IMR-90 (cell line): ENCODE results near the gene RASL11A. TPM values are rescaled to one million over a fixed set of nuclear protein-coding genes. Genes with fewer than 3 reads are reported as not detected.

Experiments
- ATAC-seq: fragments of 200-7000 bp; cut with Tn5 transposase; 2 replicates; pipeline ENCODE4 v1.9.1; 2020; ENCODE audit warnings: low read depth, mild to moderate bottlenecking, moderate library complexity
- BruUV-seq: library from RNA; stranded (reverse); fragments of 400-500 nt; replicated peaks from 2 replicates; lab custom pipeline; 2021; lab: Mats Ljungman, UMichigan
- CTCF ChIA-PET: fragments of 300-600 bp; formaldehyde crosslinking; extraction: SDS; loops from one replicate; lab custom pipeline; 2021; ENCODE audit warnings: antibody characterized with exemption; lab: Yijun Ruan, JAX
- POLR2A ChIA-PET: fragments of 300-600 bp; sonication (Branson Sonifier 250); formaldehyde crosslinking; loops from one replicate; lab custom pipeline; 2022; ENCODE audit warnings: antibody characterized with exemption; ENCODE audit not compliant: unreplicated experiment; lab: Charles Lee
- DNase-seq: peaks from one replicate; pipeline ENCODE4 v3.0.0; 2013
- H2AFZ ChIP-seq: replicated peaks from 2 replicates; pipeline ENCODE3; 2013; ENCODE audit warnings: low read length, mild to moderate bottlenecking; ENCODE audit not compliant: poor library complexity
- H2AK5ac ChIP-seq: 2 replicates; pipeline ENCODE4 v1.6.1; 2013; ENCODE audit warnings: low read depth, low read length, inconsistent platforms
- H2AK9ac ChIP-seq: replicated peaks from 2 replicates; pipeline ENCODE3; 2013; ENCODE audit warnings: mild to moderate bottlenecking, low read depth, low read length, moderate library complexity; ENCODE audit not compliant: poor library complexity
- H2BK120ac ChIP-seq: 2 replicates; pipeline ENCODE4 v1.6.1; 2013; ENCODE audit warnings: low read depth, low read length, inconsistent platforms
- H2BK15ac ChIP-seq: 3 replicates; pipeline ENCODE4 v1.6.1; 2013; ENCODE audit warnings: low read depth, low read length, inconsistent platforms
- H2BK20ac ChIP-seq: 2 replicates; pipeline ENCODE4 v1.6.1; 2013; ENCODE audit warnings: low read depth, mild to moderate bottlenecking, inconsistent platforms, low read length, moderate library complexity
- H2BK5ac ChIP-seq: 2 replicates; pipeline ENCODE4 v1.6.1; 2013; ENCODE audit warnings: mild to moderate bottlenecking, low read depth, low read length, inconsistent platforms; ENCODE audit not compliant: poor library complexity, severe bottlenecking
- H3K14ac ChIP-seq: replicated peaks from 2 replicates; pipeline ENCODE4 v1.6.1; 2013; ENCODE audit warnings: low read depth, low read length, inconsistent platforms
- H3K18ac ChIP-seq: 2 replicates; pipeline ENCODE4 v1.6.1; 2013; ENCODE audit warnings: low read depth, low read length, control low read depth
- H3K23ac ChIP-seq: 2 replicates; pipeline ENCODE4 v1.6.1; 2013; ENCODE audit warnings: low read depth, low read length, inconsistent platforms
- H3K27ac ChIP-seq: 2 replicates; pipeline ENCODE4 v1.5.1; 2013; ENCODE audit warnings: mild to moderate bottlenecking, control low read depth, low read length; ENCODE audit not compliant: insufficient read depth
- H3K27me3 ChIP-seq: 2 replicates; pipeline ENCODE4 v1.6.1; 2013; ENCODE audit warnings: low read length; ENCODE audit not compliant: control insufficient read depth, insufficient read depth
- H3K36me3 ChIP-seq: 2 replicates; pipeline ENCODE4 v1.6.1; 2013; ENCODE audit warnings: low read length, mixed read lengths; ENCODE audit not compliant: control insufficient read depth, insufficient read depth
- H3K4ac ChIP-seq: 2 replicates; pipeline ENCODE4 v1.6.1; 2013; ENCODE audit warnings: low read depth, low read length, inconsistent platforms
- H3K4me1 ChIP-seq: 2 replicates; pipeline ENCODE4 v1.6.1; 2013; ENCODE audit warnings: low read length, mixed read lengths; ENCODE audit not compliant: control insufficient read depth, insufficient read depth
- H3K4me2 ChIP-seq: 2 replicates; pipeline ENCODE4 v1.6.1; 2013; ENCODE audit warnings: low read depth, mild to moderate bottlenecking, control low read depth, low read length, moderate library complexity
- H3K4me3 ChIP-seq: 2 replicates; pipeline ENCODE4 v1.5.1; 2013; ENCODE audit warnings: low read depth, mild to moderate bottlenecking, control low read depth, low read length, moderate library complexity; ENCODE audit not compliant: insufficient read depth
- H3K56ac ChIP-seq: 2 replicates; pipeline ENCODE4 v1.6.1; 2013; ENCODE audit warnings: low read length, inconsistent platforms; ENCODE audit not compliant: insufficient read depth; ENCODE audit errors: extremely low read depth
- H3K79me1 ChIP-seq, 2 experiments: 2 replicates each; pipeline ENCODE4 v1.6.1; 2013; ENCODE audit warnings: low read length in 2 of 2, inconsistent platforms in 1 of 2, low read depth in 1 of 2
- H3K9ac ChIP-seq: 2 replicates; pipeline ENCODE4 v1.6.1; 2013; ENCODE audit warnings: low read depth, low read length, control low read depth
- H3K9me1 ChIP-seq: 2 replicates; pipeline ENCODE4 v1.6.1; 2013; ENCODE audit warnings: low read length, inconsistent platforms; ENCODE audit not compliant: insufficient read depth
- H3K9me3 ChIP-seq: 2 replicates; pipeline ENCODE4 v1.6.1; 2013; ENCODE audit warnings: low read length; ENCODE audit not compliant: control insufficient read depth, insufficient read depth
- H4K20me1 ChIP-seq: 2 replicates; pipeline ENCODE4 v1.6.1; 2013; ENCODE audit warnings: low read length, inconsistent platforms; ENCODE audit not compliant: insufficient read depth
- H4K5ac ChIP-seq: 2 replicates; pipeline ENCODE4 v1.6.1; 2013; ENCODE audit warnings: mild to moderate bottlenecking, low read depth, low read length, control low read depth
- H4K8ac ChIP-seq, 2 experiments: 2 replicates each; pipeline ENCODE4 v1.6.1; 2013; ENCODE audit warnings: low read depth in 2 of 2, low read length in 2 of 2, control low read depth in 1 of 2, inconsistent platforms in 1 of 2
- H4K91ac ChIP-seq: 2 replicates; pipeline ENCODE4 v1.6.1; 2013; ENCODE audit warnings: low read depth, low read length, inconsistent platforms; ENCODE audit not compliant: insufficient read depth
- BHLHE40 ChIP-seq: fragments of 150-350 bp; IDR thresholded peaks from 2 replicates; pipeline ENCODE4 v1.6.1; 2016; ENCODE audit warnings: mild to moderate bottlenecking, low read depth, low read length
- CHD1 ChIP-seq: IDR thresholded peaks from 2 replicates; pipeline ENCODE4 v1.6.1; 2012; ENCODE audit warnings: low read depth, low read length, improper control_type of control experiment
- MAZ ChIP-seq: IDR thresholded peaks from 2 replicates; pipeline ENCODE4 v1.6.1; 2012; ENCODE audit warnings: low read depth, mild to moderate bottlenecking, low read length, improper control_type of control experiment, moderate library complexity, borderline replicate concordance
- NFE2L2 ChIP-seq: fragments of 150-350 bp; IDR thresholded peaks from 2 replicates; pipeline ENCODE4 v1.6.1; 2016; ENCODE audit warnings: low read depth, mild to moderate bottlenecking, low read length
- RAD21 ChIP-seq: IDR thresholded peaks from 2 replicates; pipeline ENCODE4 v1.6.1; 2012; ENCODE audit warnings: low read length, improper control_type of control experiment
- RCOR1 ChIP-seq: IDR thresholded peaks from 2 replicates; pipeline ENCODE4 v1.6.1; 2012; ENCODE audit warnings: mild to moderate bottlenecking, low read length, improper control_type of control experiment; ENCODE audit not compliant: insufficient replicate concordance
- RFX5 ChIP-seq: IDR thresholded peaks from 2 replicates; pipeline ENCODE4 v1.8.0; 2012; ENCODE audit warnings: low read depth, mild to moderate bottlenecking, low read length, moderate library complexity
- USF2 ChIP-seq: fragments of 150-350 bp; IDR thresholded peaks from 2 replicates; pipeline ENCODE4 v1.6.1; 2017; ENCODE audit warnings: mild to moderate bottlenecking, antibody characterized with exemption, low read length, low read depth
- WGBS, 2 experiments: methylation state at CpG; one replicate each; pipeline versions ENCODE4 v1.1.5 to v1.1.7; 2013; ENCODE audit warnings: missing lambda C conversion rate in 2 of 2; ENCODE audit not compliant: insufficient read length in 1 of 2; ENCODE audit errors: extremely low coverage in 2 of 2; 5-methylcytosine and 5-hydroxymethylcytosine counted together
- dilution Hi-C: fragments of 300-500 bp; cut with HindIII; formaldehyde crosslinking; loops from one replicate; pipeline ENCODE4 v1.14.3; 2018; ENCODE audit warnings: low sequenced_read_pairs; ENCODE audit not compliant: unreplicated experiment
- in situ Hi-C: fragments of 300-500 bp; cut with MboI; formaldehyde crosslinking; loops from 3 replicates; pipeline ENCODE4 v1.14.3; 2019; ENCODE audit warnings: low sequenced_read_pairs, inconsistent platforms, mixed read lengths
- intact Hi-C: fragments of 100-400 bp; cut with micrococcal nuclease; formaldehyde crosslinking; loops from 2 replicates; pipeline ENCODE4 v1.10.0; 2022
- polyA plus RNA-seq, 3 experiments: library from polyadenylated mRNA; depleted of rRNA; stranded (reverse); fragments of >200 nt; gene quantifications; 2 replicates each; pipeline ENCODE4 v1.2.3, GENCODE V29; 2012; ENCODE audit warnings: low replicate concordance in 1 of 3
- total RNA-seq: library from RNA; depleted of rRNA; stranded (reverse); fragments of >200 nt; gene quantifications from 2 replicates; pipeline ENCODE4 v1.2.3, GENCODE V29; 2012

The RASL11A gene
- total and polyA plus RNA-seq, 2 of the 4 experiments (the other 2 are of a cell fraction): 10.4 to 18.5 TPM

GRCh38 chr13:27279506-27279905 lies 8.9 kb downstream of the RASL11A start:
- H2AK5ac ChIP-seq: no peak overlapping the region
- dilution Hi-C loops: no loop called here
- peaks cover 6% of the 10 kb centered on the region for H3K27me3 ChIP-seq
- intact Hi-C loops: no loop called here
- H3K18ac ChIP-seq: no peak overlapping the region
- no peak overlapping the region for H2BK20ac ChIP-seq
- no peaks in the 10 kb centered on the region for H3K79me1 ChIP-seq
- H2BK120ac ChIP-seq: no peak overlapping the region
- no peak overlapping the region for H4K5ac ChIP-seq
- H2AK9ac ChIP-seq: no peak overlapping the region
- no peak overlapping the region for H3K9ac ChIP-seq
- no peak for ATAC-seq
- peaks cover 2% of the 10 kb centered on the region for H3K9me3 ChIP-seq
- H3K4me1 ChIP-seq: peaks cover 5% of the 10 kb centered on the region; the same call in 1 of the 2 replicates
- ChIA-PET POLR2A (no interaction called here), CTCF (interaction anchor here (1.4 kb wide), 1 partner anchor 10 kb away, joined by 4 read pairs; no protein-coding TSS in a partner anchor)
- in situ Hi-C loops: loop anchor here (10.0 kb wide), 2 partner anchors 105 to 295 kb away; partner anchors contain the start of gene USP12
- H4K8ac ChIP-seq: no peak overlapping the region
- no peak overlapping the region for H3K23ac ChIP-seq
- H3K56ac ChIP-seq: no peak overlapping the region
- WGBS, 2 experiments: 100% methylated on average over 1 of the region's 7 CpGs; no CpG with 5 or more reads in 1 of the 2 experiments
- H3K27ac ChIP-seq: no peak overlapping the region
- H3K36me3 ChIP-seq: no peaks in the 10 kb centered on the region
- no peak overlapping the region for H3K4me2 ChIP-seq
- H2BK5ac ChIP-seq: no peak overlapping the region
- TF ChIP-seq RCOR1 (no peak), CHD1 (no peak), NFE2L2 (no peak), USF2 (no peak), RAD21 (no peak), BHLHE40 (no peak), MAZ (no peak), RFX5 (no peak)
- H3K4me3 ChIP-seq: no peak overlapping the region
- H4K91ac ChIP-seq: no peak overlapping the region
- no peak overlapping the region for H2AFZ ChIP-seq
- no peak overlapping the region for H3K14ac ChIP-seq
- H4K20me1 ChIP-seq: no peaks in the 10 kb centered on the region
- H2BK15ac ChIP-seq: no peak overlapping the region
- BruUV-seq: no TSS peak
- DNase-seq: no peak
- H3K4ac ChIP-seq: no peak overlapping the region
- H3K9me1 ChIP-seq: no peaks in the 10 kb centered on the region; the same call in 1 of the 2 replicates
